Measurements from ENCODE around the gene TMCC1.
"Not testable (repeated sequence)": the region's sequence is repeated elsewhere in the genome, so short reads cannot be mapped to it uniquely, and the experiment has no call there.

The TMCC1 gene

DNA sequence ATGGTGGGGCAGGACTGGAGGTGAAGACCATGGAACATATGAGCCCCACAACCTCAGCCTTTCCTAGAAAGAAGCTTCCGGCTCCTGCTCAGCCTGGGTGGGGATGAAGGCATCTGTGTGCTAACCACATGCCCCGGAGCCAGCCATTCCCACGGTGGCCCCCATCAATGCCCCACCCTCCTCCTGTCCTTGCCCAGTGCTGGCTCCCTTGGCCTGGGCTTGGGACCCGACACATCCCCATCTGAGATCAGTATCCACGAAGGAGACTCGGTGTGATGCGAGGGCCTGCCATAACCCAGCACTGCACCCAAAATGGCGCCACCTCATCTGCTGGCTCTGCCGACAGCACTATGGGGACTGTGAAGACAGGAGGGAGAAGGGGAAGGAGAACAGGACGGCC, 270.6 kb downstream of the TMCC1 start:
- DNase-seq (ENCODE audit: low read depth): no peak

DNA sequence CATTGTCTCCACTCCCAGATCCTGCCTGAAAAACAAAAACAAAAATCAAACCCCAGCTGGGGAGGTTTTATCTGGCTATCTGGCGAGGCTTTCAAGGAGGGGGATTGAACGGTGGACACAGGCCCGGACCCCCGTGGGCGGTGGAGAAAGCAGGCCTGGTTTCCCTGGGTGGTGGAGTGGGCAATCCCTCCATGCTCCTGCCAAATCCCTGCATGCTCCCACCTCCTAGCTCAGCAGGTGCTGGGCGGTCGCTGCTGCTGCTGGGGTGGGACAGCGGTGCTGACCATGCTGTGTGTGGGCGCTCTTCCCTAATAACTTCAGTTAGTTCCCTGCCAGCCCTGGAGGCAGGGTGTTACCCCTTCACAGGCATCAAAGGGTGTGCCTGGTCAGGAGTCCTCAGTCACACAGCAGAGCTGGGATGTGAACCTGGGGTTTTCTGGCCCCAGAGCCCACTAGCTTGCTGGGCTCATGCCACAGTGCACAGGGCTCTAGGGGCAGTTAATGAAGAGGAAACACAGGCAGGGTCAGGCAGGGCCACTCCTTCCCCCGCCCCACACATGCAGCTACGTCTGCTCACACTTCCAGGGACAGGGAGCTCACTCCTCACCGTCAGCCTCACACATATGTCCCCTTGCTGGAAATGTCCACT, 271.2 kb downstream of the TMCC1 start:
- DNase-seq (ENCODE audit: low read depth): no peak

DNA sequence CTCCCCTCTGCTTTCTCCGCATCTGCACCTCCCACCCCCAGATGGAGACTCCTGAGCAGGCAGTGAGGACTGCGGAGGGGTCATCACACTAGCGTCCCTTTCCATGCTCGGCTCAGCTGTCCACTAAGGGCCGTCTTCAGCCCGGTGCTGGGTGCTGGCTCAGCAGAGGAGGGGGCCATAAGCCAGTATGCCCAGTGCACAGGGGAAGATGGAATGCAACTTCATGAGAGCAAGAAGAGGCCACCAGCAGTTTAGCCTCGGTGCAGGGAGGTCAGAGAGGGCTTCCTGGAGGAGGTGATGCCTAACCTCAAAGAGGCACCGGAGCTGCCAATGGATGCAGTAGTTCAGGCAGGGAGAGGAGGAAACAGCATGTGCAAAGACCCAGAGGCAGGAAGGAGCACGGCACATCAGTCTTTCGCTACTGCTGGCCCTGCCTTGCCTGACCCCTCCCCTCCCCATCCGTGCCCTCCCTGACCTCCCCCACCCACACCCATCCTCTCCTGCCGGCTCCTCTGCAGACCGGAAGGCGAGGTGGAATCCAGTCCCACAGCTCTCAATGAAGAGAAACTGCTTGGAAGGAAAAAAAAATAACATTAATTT, 271.8 kb downstream of the TMCC1 start:
- DNase-seq (ENCODE audit: low read depth): no peak

- no peak for DNase-seq (ENCODE audit: low read depth)
These were observed 272.5 kb downstream of the TMCC1 start for GRCh38 chr3:129620828-129621559.

DNA sequence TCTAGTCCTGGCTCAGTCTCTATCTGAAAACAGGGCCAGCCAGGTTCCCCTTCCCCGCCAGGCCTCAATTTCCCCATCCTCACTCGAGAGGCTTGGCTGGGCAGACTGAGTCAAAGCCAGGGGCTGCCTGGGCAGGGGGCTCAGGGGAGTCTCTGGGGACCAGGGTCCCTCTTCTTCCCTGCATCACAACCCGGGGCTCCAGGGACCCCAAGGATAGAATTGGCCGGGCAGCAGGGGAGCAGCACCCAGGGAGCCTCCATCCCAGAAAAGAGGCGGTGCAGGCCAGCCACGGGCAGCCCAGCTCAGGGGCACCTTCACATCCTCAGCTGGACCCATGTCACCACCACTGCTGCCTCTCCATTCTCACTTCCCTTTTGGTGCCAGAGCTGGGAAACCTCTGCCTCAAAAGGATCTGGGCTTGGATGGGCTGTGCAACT, 273.8 kb downstream of the TMCC1 start:
- no peak for DNase-seq (ENCODE audit: low read depth)

DNA sequence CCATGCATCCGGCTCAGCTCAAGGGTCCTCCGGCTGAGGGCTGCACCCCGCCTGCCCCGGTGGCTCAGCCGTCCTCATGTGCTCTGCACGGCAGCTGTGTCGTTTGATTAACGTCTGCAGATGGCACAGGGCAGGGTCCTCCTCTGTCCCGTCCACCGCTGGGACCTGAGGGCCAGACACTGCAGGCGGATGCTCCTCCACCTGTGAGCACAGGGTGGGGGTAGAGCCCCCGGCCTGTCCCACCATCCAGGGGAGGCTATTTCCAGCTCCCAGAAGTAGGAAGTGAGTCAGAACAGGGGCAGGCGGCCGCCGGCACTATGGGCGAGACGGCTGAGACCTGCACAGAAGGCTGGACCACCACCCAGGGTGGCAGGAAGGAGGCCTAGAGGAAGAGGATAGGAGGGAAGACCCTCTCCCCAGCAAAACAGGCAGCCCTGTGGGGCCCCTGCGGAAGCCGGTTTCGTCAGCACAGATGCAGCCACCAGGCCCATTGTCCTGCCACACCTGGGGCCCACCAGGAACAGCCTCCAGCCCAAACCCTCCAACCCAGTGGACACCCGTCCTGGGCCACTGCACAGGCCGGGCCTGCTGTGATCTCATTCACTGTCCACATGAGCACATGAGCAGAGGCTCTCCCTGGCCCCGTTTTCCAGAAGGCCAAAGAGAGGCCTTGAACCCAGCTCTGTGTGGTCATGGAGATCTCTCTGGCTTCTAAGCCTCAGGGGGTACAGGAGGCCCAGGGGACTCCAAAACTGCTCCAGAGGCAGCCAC, 274.4 kb downstream of the TMCC1 start:
- DNase-seq (ENCODE audit: low read depth): no peak

GRCh38 chr3:129618186-129618820, 275.2 kb downstream of the TMCC1 start:
- no peak for DNase-seq (ENCODE audit: low read depth)

- DNase-seq (ENCODE audit: low read depth): no peak
These were observed 275.9 kb downstream of the TMCC1 start for GRCh38 chr3:129617381-129618185.

DNA sequence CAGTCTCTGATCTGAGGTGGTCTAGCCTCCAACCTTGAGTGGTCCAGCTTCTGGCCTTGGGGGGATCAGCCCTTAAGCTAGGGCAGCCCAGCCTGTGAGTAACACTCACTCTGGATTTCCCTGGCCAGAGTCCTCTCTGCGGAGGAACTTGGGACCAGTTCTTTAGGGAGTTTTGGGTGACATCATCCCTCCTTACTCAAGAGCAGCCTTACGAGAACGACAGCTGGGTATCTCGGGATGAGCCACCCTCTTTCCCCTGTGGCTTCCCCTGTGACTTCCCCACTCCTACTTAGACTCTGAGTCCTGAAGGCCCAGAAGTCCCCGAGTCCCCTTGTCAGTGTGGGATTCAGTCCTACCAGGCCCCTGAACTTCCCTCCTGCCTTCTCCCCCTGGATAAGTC, 276.8 kb downstream of the TMCC1 start:
- DNase-seq (ENCODE audit: low read depth): no peak

- no peak for DNase-seq (ENCODE audit: low read depth)
These were observed 277.2 kb downstream of the TMCC1 start for GRCh38 chr3:129616291-129616690.

DNA sequence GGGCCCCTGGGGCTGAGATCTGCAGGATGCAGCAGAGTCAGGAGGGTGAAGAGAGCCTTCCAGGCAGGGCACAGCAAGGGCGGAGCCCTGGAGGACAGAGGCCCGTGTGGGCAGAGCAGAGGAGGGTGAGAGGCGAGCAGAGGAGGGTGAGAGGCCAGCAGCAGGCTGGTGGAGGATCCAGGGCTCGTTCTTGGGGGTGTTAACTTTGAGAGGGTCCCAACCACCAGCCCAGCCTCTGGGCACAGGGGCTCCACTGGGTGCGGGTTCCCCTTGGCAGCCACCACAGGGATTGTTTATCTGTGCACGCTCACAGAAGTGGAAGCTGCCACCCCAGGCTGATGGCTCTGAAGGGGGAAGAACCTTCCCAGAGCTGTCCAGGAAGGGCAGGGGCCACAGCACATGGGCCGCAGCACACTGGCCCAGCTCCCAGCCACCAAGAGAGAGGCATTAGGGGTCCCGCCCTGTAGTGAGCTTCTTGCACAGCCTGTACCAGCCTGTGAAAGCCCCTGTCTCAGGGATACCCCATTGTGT, 277.7 kb downstream of the TMCC1 start:
- no peak for DNase-seq (ENCODE audit: low read depth)

DNA sequence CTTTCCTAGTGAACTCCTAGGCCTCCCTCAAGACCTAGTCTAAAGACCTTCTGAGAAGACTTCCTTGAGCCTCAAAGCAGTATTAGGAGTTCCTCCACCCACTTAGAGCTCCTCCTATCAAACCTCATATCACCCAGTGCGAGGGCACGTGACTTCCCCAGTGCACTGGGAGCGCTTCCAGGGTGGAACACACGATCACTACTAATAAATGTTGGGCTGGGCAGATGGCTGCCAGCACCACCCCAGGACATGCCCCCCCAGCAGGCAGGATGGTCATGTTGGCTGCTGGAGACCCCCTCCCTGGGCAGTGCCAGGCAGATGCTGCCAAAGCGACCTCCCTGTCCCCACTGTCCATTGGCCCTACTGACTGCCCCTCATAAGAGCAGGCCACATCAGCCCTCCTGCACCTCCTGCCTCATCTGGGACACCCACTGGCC, 278.6 kb downstream of the TMCC1 start:
- no peak for DNase-seq (ENCODE audit: low read depth)

GRCh38 chr3:129614435-129614834, 279.1 kb downstream of the TMCC1 start:
- no peak for DNase-seq (ENCODE audit: low read depth)

DNA sequence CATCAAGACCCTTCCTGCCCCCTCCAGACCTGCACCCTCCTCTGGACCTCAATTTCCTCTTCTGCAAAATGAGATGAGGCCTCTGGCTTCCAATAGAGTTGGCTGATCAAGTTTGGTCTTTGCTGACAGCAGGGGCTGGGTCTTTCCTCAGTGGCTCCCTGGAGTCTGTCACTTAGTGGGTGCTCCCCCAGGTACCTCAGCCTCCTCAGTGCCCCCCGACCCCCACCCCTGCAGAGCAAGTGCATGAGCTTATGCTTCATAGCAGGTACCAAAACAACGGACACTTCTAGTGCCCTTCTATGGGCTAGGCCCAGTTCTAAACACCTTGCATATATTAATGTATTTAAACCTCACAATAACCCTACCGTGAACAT, 280.2 kb downstream of the TMCC1 start:
- DNase-seq (ENCODE audit: low read depth): no peak

GRCh38 chr3:129612534-129613366, 280.8 kb downstream of the TMCC1 start:
- no peak for DNase-seq (ENCODE audit: low read depth)

DNA sequence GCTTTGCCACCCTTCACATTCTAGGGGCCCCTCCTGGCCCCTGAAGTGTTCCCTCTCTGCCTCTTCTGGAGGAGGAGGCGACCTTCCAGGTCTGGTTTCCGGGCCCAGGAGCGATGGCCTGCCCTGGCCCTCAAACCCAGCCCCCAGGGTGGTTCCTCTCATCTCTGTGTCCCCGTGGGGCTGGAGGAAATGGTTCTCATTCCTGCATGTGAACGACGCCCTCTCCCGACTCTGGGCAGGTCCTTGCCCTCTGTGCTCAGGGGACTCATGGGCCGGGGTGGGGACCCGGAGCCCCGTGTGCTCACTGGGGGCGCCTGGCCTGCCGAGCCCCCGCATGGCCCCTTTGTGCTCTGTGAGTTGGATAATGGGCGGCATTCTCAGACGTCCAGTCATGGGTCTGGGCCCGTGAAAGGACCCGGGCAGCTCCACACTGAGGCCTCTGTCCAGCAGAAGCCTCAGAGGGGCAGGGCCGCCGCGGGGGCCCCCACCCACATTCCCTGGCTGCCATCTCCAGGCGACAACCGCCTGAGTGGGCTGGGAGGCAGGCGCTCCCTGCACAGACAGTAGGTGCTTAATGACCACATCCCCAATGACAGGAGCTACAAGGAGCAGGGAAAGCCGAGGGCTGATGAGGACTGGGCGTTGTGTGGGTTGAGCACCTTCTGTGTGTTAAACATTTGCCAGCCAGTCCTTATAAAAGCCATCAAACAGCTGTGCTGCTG, 281.5 kb downstream of the TMCC1 start:
- DNase-seq (ENCODE audit: low read depth): no peak

DNA sequence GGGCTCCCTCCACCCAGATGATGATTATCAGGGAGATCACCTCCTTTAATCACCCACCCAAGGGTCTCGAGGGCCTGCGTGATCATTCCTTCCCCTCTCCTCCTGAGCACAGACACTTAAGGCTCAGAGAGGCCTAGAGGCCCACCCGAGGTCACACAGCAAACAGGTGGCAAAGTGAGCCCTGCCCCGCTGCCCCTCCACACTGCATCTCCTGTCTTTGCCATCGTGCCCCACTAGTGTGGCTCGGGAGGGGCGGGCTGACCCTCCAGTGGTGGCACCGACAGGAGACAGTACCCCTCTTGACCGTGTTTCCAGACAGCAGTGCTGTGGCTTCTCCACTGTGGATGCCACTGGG, 282.1 kb downstream of the TMCC1 start:
- no peak for DNase-seq (ENCODE audit: low read depth)

DNA sequence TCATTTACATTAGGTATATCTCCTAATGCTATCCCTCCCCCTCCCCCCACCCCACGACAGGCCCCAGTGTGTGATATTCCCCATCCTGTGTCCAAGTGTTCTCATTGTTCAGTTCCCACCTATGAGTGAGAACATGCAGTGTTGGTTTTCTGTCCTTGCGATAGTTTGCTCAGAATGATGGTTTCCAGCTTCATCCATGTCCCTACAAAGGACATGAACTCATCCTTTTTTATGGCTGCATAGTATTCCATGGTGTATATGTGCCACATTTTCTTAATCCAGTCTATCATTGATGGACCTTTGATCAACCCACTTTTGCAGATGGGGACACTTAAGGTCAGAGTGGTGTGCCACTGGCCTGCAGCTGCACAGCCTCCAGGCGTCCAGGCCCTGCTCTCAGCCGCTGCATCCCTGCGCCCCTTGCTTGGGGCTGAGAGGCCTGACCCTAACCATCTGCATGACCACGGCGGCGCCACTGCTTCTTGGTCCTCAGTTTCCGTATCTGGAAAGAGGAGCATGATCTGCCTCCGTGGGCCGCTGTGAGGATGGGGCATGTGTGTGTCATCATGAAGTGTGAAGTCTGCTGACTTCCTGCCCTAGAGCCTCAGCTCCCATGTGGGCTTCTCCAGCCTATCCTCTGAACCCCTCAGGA, 282.6 kb downstream of the TMCC1 start:
- not testable (repeated sequence) for DNase-seq (ENCODE audit: low read depth)

- no peak for DNase-seq (ENCODE audit: low read depth)
These were observed 283.2 kb downstream of the TMCC1 start for GRCh38 chr3:129610276-129610675.

Measured in fibroblast of the conjunctiva (primary cell).